ENCODE results near the gene SHISAL2B.

SHISAL2B gene

DNA sequence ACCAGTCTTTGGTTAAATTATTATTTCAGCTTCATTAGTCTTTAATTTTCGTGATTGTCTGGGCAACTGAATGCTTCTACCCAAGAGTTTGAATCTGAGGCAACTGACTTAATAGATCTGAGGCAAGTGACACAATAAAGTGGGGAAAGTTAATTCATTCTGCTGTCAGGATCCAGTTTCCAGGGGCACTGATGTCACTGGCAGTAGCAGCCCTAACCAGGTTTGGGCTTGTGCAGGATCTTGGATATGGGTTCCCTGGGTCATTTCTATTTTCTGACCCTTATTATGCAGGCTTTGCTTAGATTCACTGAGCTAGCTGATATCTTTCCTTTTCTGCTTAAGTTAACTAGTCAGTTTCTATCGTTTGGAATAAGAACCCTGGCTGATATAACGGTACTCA, 68.6 kb downstream of the SHISAL2B start:
- Histone ChIP-seq H4K20me1 (ENCODE audit: control insufficient read depth, insufficient read depth, low read depth, low read length) (no peaks in the 10 kb centered on the region), H3K4me1 (ENCODE audit: control insufficient read depth, low read length) (peaks cover 5% of the 10 kb centered on the region; the same call in 1 of the 2 replicates)

DNA sequence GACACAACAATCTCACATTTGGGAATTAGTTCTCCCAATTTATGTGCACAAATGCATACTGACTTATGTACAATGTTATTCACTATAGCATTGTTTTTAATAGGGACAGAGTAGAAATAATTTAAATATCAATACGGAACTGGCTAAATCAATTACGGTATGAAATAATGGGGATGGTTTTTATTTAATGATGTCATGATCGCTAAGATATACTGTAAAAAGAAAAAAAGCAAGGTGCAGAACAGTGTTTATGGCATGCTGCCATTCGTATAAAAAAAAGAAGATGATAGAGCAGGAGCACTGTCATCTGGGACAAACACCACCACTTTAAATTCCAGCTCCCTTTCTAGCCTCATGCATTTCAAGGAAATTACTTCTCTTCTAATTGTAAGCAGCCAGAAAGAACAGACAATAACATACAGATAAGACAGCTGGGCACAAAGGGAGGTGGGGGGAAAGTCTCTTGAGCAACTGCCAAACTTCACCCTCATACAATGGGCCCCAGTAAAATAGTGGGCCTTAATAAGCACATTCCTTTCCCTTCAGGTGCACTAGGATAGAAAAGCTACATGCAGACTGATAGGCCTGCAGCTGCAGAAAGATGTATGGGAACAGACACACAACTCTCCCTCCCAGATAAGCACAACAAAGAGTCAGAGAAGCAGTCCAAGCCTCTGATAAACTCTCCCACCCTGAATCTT, 69.8 kb downstream of the SHISAL2B start:
- Histone ChIP-seq H3K27me3 (ENCODE audit: control insufficient read depth, low read length) (no peaks in the 10 kb centered on the region), H3K27ac (ENCODE audit: low read depth, low read length) (no peak overlapping the region), H3K79me2 (ENCODE audit: control insufficient read depth, low read length) (peaks cover 62% of the 10 kb centered on the region), H3K4me3 (ENCODE audit: low read length) (no peak overlapping the region), H4K20me1 (ENCODE audit: control insufficient read depth, insufficient read depth, low read depth, low read length) (no peaks in the 10 kb centered on the region), H3F3A (ENCODE audit: control insufficient read depth, insufficient read depth) (no peaks in the 10 kb centered on the region), H3K9me3 (ENCODE audit: control insufficient read depth, insufficient read depth, low read length) (no peaks in the 10 kb centered on the region), H3K4me1 (ENCODE audit: control insufficient read depth, low read length) (peaks cover 2% of the 10 kb centered on the region; the same call in 1 of the 2 replicates), H3K36me3 (ENCODE audit: control insufficient read depth, low read length) (peaks cover 28% of the 10 kb centered on the region), H3K4me2 (ENCODE audit: low read length) (no peak overlapping the region), H3K9me2 (replicated peaks; ENCODE audit: control insufficient read depth, low read length) (no peaks in the 10 kb centered on the region)
- TF ChIP-seq, protein P1, sequence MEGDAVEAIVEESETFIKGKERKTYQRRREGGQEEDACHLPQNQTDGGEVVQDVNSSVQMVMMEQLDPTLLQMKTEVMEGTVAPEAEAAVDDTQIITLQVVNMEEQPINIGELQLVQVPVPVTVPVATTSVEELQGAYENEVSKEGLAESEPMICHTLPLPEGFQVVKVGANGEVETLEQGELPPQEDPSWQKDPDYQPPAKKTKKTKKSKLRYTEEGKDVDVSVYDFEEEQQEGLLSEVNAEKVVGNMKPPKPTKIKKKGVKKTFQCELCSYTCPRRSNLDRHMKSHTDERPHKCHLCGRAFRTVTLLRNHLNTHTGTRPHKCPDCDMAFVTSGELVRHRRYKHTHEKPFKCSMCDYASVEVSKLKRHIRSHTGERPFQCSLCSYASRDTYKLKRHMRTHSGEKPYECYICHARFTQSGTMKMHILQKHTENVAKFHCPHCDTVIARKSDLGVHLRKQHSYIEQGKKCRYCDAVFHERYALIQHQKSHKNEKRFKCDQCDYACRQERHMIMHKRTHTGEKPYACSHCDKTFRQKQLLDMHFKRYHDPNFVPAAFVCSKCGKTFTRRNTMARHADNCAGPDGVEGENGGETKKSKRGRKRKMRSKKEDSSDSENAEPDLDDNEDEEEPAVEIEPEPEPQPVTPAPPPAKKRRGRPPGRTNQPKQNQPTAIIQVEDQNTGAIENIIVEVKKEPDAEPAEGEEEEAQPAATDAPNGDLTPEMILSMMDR (IDR thresholded peaks at IDR 0.05; ENCODE audit: low read depth, low read length, poor library complexity, severe bottlenecking) = no peak
- no peak for TF ChIP-seq EZH2phosphoT487 (IDR thresholded peaks at IDR 0.05; ENCODE audit: borderline replicate concordance, low read length)

More for the DNA sequence above, 68.6 kb downstream of the SHISAL2B start:
- no peaks in the 10 kb centered on the region for H3K27me3 ChIP-seq (ENCODE audit: control insufficient read depth, low read length)
- no peaks in the 10 kb centered on the region for H3K9me3 ChIP-seq (ENCODE audit: control insufficient read depth, insufficient read depth, low read length)
- no peak overlapping the region for H3K4me2 ChIP-seq (ENCODE audit: low read length)
- peaks cover 54% of the 10 kb centered on the region for H3K79me2 ChIP-seq (ENCODE audit: control insufficient read depth, low read length)
- H3K27ac ChIP-seq (ENCODE audit: low read depth, low read length) = no peak overlapping the region
- TF ChIP-seq, protein P1 (IDR thresholded peaks at IDR 0.05; ENCODE audit: low read depth, low read length, poor library complexity, severe bottlenecking) = no peak
- no peak for TF ChIP-seq EZH2phosphoT487 (IDR thresholded peaks at IDR 0.05; ENCODE audit: borderline replicate concordance, low read length)
- H3K4me3 ChIP-seq (ENCODE audit: low read length) = no peak overlapping the region
- no peaks in the 10 kb centered on the region for H3K9me2 ChIP-seq (replicated peaks; ENCODE audit: control insufficient read depth, low read length)
- peaks cover 22% of the 10 kb centered on the region for H3K36me3 ChIP-seq (ENCODE audit: control insufficient read depth, low read length)
- H3F3A ChIP-seq (ENCODE audit: control insufficient read depth, insufficient read depth) = no peaks in the 10 kb centered on the region

DNA sequence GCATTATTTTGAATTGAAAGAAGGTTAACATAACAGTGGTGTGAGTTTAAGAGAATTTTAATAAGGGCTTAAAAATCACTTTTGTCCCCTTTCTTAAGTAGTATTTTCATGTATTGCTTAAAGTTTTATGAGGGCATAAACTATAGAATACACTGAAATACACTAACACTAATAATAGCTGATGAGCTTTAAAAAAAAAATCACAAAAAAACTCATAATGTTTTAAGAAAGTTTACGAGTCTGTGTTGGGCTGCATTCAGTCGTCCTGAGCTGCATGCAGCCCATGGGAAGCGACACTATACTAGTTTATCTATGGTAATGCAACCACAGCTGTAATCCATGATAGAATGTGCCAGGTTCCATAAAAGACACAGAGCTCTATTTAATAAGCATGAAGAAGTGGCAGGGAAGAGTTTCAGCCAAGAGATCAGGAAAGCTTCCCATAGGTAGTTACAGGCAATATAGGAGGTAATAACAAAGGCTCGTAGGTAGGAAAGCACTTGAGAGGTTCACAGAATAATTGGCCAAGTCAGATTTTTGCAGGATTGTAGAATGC, 73.7 kb downstream of the SHISAL2B start:
- peaks cover 48% of the 10 kb centered on the region for H3K36me3 ChIP-seq (ENCODE audit: control insufficient read depth, low read length)
- H3K27ac ChIP-seq (ENCODE audit: low read depth, low read length) = no peak overlapping the region
- peaks cover 3% of the 10 kb centered on the region; the same call in 1 of the 2 replicates for H4K20me1 ChIP-seq (ENCODE audit: control insufficient read depth, insufficient read depth, low read depth, low read length)
- H3K27me3 ChIP-seq (ENCODE audit: control insufficient read depth, low read length) = no peaks in the 10 kb centered on the region
- no peak overlapping the region for H3K4me3 ChIP-seq (ENCODE audit: low read length)
- H3K79me2 ChIP-seq (ENCODE audit: control insufficient read depth, low read length) = peaks cover 73% of the 10 kb centered on the region
- H3K9me3 ChIP-seq (ENCODE audit: control insufficient read depth, insufficient read depth, low read length) = no peaks in the 10 kb centered on the region
- TF ChIP-seq EZH2phosphoT487 (IDR thresholded peaks at IDR 0.05; ENCODE audit: borderline replicate concordance, low read length) = no peak
- TF ChIP-seq, protein P1 (IDR thresholded peaks at IDR 0.05; ENCODE audit: low read depth, low read length, poor library complexity, severe bottlenecking) = no peak
- no peaks in the 10 kb centered on the region for H3K9me2 ChIP-seq (replicated peaks; ENCODE audit: control insufficient read depth, low read length)
- H3K4me2 ChIP-seq (ENCODE audit: low read length) = no peak overlapping the region
- H3K4me1 ChIP-seq (ENCODE audit: control insufficient read depth, low read length) = peaks cover 15% of the 10 kb centered on the region
- H3F3A ChIP-seq (ENCODE audit: control insufficient read depth, insufficient read depth) = no peaks in the 10 kb centered on the region

All from DOHH2 (cell line).